Colonic mucosa (tissue), 4 donors: Measurements from ENCODE around the gene CCDC69. TPM values are rescaled to one million over a fixed set of nuclear protein-coding genes. Genes with fewer than 3 reads are reported as not detected.
A peak's percentile ranks its signal among the peaks of the same experiment; 100 is the strongest.

Source experiments
- DNase-seq: peaks from one replicate; pipeline ENCODE4 v3.0.0-alpha.2; 2020
- H3K27ac ChIP-seq: fragments of 200-600 bp; one replicate; pipeline ENCODE4 v1.8.0; 2021
- H3K27me3 ChIP-seq: fragments of 200-600 bp; one replicate; pipeline ENCODE4 v1.8.0; 2021
- H3K36me3 ChIP-seq: fragments of 200-600 bp; one replicate; pipeline ENCODE4 v1.8.0; 2021
- H3K4me1 ChIP-seq: fragments of 200-600 bp; one replicate; pipeline ENCODE4 v1.8.0; 2021; ENCODE audit warnings: mild to moderate bottlenecking
- H3K4me3 ChIP-seq: fragments of 200-600 bp; one replicate; pipeline ENCODE4 v1.8.0; 2021
- H3K9ac ChIP-seq, 2 donors: one replicate each; pipeline ENCODE4 v1.7.0; 2013; ENCODE audit warnings: control low read depth in 2 of 2, low read depth in 2 of 2, low read length in 2 of 2
- H3K9me3 ChIP-seq: fragments of 200-600 bp; one replicate; pipeline ENCODE4 v1.8.0; 2021
- intact Hi-C: fragments of 100-400 bp; cut with DNase I; formaldehyde crosslinking; loops from one replicate; pipeline ENCODE4 v1.14.1; 2022
- total RNA-seq, 2 donors: library from RNA; stranded (reverse); fragmentation: NEBNext Ultra II Directional in 1 of 2; extraction: Animal tissue kit (Norgen Biotek cat#: 25700) in 1 of 2; gene quantifications; one replicate each; pipeline ENCODE4 v1.2.1, GENCODE V29; 2021
- TF ChIP-seq, protein P1 (sequence below): fragments of 200-600 bp; IDR thresholded peaks from one replicate; pipeline ENCODE4 v1.8.0; 2022; ENCODE audit warnings: antibody characterized with exemption, mild to moderate bottlenecking
- donor health status: healthy.
- donor health status: DM: no; HTN: no; CAD: no.
- donor health status: DM: no; HTN: no; CAD: no.

CCDC69 gene
- total RNA-seq, 2 donors from 2014 or later: 4.2 to 23.8 TPM

DNA sequence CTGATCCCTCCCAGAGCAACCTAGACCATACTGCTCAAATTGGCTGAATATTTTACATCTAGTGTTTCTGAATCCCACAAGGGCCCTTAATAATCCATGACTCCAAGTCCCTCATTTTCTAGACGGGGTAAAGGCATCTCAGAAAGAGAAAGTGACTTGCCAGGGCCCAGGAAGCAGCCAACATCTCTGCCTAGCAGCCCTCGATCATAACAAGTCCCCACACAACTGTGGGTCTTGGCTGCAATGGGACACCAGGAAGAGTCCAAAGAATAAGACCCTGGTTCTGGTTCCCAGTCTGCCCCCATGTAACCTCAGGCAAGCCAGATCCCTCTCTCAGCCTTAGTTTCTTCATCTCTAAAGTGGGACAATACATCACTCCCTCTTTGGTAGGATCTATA lies 72.6 kb downstream of the CCDC69 start:
- H3K4me3 ChIP-seq: no peak overlapping the region
- H3K4me1 ChIP-seq: peaks cover 7% of the 10 kb centered on the region
- TF ChIP-seq, protein P1, sequence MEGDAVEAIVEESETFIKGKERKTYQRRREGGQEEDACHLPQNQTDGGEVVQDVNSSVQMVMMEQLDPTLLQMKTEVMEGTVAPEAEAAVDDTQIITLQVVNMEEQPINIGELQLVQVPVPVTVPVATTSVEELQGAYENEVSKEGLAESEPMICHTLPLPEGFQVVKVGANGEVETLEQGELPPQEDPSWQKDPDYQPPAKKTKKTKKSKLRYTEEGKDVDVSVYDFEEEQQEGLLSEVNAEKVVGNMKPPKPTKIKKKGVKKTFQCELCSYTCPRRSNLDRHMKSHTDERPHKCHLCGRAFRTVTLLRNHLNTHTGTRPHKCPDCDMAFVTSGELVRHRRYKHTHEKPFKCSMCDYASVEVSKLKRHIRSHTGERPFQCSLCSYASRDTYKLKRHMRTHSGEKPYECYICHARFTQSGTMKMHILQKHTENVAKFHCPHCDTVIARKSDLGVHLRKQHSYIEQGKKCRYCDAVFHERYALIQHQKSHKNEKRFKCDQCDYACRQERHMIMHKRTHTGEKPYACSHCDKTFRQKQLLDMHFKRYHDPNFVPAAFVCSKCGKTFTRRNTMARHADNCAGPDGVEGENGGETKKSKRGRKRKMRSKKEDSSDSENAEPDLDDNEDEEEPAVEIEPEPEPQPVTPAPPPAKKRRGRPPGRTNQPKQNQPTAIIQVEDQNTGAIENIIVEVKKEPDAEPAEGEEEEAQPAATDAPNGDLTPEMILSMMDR: no peak
- no peaks in the 10 kb centered on the region for H3K36me3 ChIP-seq
- H3K27ac ChIP-seq: peak overlapping the region; percentile 61
- no peak for DNase-seq
- H3K9ac ChIP-seq: no peak overlapping the region
- H3K27me3 ChIP-seq: no peaks in the 10 kb centered on the region
- intact Hi-C loops: no loop called here
- no peaks in the 10 kb centered on the region for H3K9me3 ChIP-seq

DNA sequence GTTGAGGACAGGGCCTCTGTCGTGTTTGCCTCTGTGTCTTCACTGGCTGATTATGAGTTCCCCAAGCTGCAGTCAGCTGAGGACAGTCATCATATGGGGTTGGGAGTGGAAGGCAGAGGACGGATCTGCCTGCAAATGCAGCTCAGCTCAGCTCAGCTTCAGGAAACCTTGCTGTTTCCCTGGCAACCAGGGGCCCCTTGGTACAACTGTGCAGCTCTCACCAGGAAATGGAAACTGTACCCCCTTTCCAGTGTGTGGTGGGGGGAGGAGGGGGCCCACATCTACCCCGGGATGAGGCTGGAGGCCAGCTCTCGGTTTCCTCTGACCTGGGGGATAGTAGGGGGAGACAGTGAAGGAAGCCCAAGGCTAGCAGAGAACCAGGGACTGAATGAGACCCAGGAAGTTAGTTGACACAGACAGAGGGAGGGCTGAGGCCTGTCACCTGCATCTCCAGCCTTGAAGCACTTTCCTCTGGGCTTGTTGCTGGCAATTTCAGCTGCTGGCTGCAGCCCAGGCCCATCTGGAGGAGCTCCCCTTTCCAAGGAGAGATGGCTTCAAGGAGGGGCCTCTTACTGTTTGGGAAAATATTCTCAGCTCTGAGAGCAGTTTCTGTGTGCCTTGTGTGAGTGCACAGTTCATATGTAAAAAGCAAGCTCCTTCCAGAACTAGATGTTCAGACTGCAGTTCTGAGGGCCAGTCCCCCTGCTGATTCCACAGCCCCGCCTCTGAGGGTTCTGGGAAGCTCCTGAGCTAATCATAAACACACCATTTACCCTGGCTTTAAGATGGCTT lies 73.2 kb downstream of the CCDC69 start:
- Histone ChIP-seq H3K4me1 (peaks cover 7% of the 10 kb centered on the region), H3K9ac (peak overlapping the region in 1 of 2 donors; percentile 20)

DNA sequence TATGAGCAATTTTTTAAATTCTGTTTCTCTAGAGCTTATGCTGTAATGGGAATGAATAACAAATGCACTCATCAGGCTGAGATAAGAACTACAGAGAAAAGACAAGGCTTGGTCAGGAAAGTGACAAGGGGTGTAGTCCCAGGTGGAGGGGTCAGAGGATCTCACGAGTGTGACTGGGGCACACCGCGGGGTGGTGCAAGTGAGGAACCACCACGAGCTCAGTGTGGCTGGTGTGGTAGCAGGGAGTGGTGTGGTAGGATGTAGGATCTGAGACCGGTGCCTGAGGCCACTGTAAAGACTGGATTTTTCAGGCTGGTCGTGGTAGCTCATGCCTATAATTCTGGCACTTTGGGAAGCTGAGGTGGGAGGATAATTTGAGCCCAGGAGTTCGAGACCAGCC lies 75.3 kb downstream of the CCDC69 start:
- no peaks in the 10 kb centered on the region for H3K27me3 ChIP-seq
- H3K9me3 ChIP-seq: no peaks in the 10 kb centered on the region
- no peak for DNase-seq
- H3K9ac ChIP-seq: no peak overlapping the region
- TF ChIP-seq, protein P1: no peak
- no peak overlapping the region for H3K4me3 ChIP-seq
- intact Hi-C loops: no loop called here
- H3K27ac ChIP-seq: no peak overlapping the region
- H3K36me3 ChIP-seq: no peaks in the 10 kb centered on the region
- peaks cover 7% of the 10 kb centered on the region for H3K4me1 ChIP-seq

More for the DNA sequence above, 73.2 kb downstream of the CCDC69 start:
- TF ChIP-seq, protein P1: no peak
- no peaks in the 10 kb centered on the region for H3K27me3 ChIP-seq
- H3K27ac ChIP-seq: peak overlapping the region; percentile 61
- DNase-seq: peak; percentile 39
- no peak overlapping the region for H3K4me3 ChIP-seq
- intact Hi-C loops: no loop called here
- no peaks in the 10 kb centered on the region for H3K9me3 ChIP-seq
- no peaks in the 10 kb centered on the region for H3K36me3 ChIP-seq

DNA sequence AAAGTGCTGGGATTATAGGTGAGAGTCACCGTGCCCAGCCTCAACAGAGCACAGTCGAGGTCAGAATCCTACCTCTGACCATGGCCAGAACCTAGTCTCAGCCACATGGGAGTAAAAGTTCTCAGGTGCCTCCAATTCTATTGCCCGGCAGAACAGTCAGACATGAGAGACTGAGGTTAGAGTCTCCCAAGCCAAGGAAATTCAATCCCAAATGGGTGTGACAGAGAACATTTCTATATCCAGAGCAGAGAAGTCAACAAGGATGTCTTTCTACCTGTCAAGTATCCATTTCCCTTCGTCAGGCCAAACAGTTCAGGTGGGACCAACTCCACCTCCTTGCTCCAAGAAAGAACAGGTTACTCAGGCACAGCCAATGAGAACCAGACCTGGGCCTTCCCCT lies 76.9 kb downstream of the CCDC69 start:
- Histone ChIP-seq H3K4me1 (peaks cover 7% of the 10 kb centered on the region), H3K9me3 (no peaks in the 10 kb centered on the region)

DNA sequence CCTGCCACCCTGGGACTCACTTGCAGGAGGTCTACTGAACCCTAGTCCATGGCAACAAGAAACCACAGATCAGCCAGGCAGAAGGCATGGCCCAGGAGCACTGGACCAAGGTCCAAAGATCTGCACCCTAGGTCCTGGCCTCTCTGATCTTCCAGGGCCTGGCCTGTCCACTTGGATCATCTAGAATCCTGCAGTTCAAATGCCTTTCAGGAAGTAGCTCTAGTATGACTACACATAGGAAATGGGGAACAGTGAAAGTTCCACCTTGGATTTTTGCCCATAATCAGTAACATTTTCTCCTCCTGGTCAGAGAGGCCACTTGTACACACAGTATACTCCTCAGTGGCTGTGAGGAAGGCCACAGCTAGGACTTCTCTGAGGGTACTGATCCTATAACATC lies 77.8 kb downstream of the CCDC69 start:
- no peak for DNase-seq
- H3K9me3 ChIP-seq: no peaks in the 10 kb centered on the region
- no peaks in the 10 kb centered on the region for H3K27me3 ChIP-seq
- H3K4me3 ChIP-seq: no peak overlapping the region
- H3K9ac ChIP-seq: no peak overlapping the region
- H3K27ac ChIP-seq: no peak overlapping the region
- H3K4me1 ChIP-seq: peaks cover 7% of the 10 kb centered on the region
- intact Hi-C loops: no loop called here
- TF ChIP-seq, protein P1: no peak
- no peaks in the 10 kb centered on the region for H3K36me3 ChIP-seq

More for the DNA sequence above, 76.9 kb downstream of the CCDC69 start:
- no peak for DNase-seq
- intact Hi-C loops: no loop called here
- H3K27ac ChIP-seq: no peak overlapping the region
- no peaks in the 10 kb centered on the region for H3K36me3 ChIP-seq
- no peaks in the 10 kb centered on the region for H3K27me3 ChIP-seq
- TF ChIP-seq, protein P1: no peak
- no peak overlapping the region for H3K4me3 ChIP-seq
- no peak overlapping the region for H3K9ac ChIP-seq
